MV-4-11 (cell line): Measurements from ENCODE around the gene ERO1B.

Experiments
- DNase-seq: peaks from one replicate; lab custom pipeline; 2025; lab: John Stamatoyannopoulos, UW

Gene ERO1B

DNA sequence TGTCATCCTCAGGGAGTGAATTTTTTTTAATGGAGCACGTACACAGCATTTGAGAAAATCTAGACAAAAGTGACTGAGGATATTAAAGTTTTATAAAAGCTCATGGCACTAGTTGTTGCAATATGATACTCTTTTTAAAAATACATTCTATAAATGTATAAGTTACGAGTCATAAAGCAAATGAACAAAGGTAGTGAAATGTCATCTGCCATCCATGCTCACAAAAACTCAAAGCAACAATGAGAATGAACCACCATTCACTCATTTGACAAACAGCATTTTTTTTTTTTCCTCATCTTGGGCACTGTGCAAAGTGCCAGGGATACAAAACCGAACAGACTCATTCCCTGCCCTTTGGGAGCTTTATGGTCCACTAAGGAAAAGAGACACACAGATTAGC is 100.7 kb downstream of the ERO1B start:
- no peak for DNase-seq

DNA sequence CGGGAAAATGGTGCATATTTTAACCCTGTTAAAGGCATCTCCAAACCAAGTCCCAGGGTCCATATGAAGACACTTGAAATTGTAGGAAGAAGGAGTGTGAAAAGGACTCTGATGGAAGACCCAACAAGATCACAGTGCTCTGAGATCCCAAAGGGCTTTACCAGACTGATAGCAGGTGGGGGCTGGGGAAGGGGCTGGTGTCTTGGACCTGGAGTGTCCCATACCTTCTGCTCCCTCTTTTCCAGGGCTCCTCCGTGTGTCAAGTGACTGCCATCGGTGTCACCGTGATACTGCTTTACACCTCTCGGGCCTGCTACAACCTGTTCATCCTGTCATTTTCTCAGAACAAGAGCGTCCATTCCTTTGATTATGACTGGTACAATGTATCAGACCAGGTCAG is 102.1 kb downstream of the ERO1B start:
- no peak for DNase-seq

DNA sequence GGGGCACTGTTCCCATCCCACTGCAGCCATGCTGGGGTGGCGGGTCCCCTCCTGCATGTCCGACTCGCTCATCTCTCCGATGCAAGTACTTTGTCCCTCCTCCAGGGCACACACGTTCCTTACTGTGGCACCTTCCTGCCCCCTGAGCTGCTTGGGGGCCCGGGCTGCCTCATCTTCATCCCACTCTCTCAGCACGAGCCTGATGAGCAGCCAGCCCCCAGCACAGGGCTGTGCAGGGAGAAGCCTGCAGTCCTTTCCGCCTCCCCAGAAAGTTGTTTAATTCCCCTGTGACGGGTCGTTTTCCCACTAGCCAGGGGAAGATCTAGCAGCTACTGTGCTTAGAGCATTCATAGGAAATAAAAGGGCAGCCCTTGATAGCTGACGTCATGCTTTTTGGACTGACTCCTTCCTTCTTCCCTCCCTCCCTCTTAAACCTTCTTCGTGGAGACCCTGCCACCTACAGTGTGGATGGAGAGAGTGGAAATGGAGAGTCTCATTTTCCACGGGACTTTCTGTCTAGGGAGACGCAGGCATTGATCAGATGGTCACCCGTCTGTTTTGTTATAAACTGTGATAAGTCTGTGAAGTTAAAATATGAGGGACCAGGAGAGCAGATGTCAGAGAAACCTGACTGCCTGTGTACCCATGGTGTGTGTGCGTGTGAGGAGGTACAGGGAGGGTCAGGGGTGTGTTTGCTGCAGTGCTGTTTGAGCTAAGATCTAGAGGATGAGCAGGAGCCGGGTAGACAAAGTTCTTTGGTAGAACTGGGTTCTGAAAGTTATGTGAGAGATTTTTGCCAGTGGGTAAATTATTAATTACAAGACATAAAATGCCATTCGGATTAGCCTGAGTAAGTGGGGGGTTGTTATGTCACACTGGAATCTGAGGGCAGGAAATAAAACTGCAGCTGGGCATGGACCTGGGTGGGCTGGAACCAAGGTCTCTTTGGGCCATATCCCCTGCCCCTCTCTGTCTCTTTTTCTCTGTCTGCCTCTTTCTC is 105.1 kb downstream of the ERO1B start:
- no peak for DNase-seq

DNA sequence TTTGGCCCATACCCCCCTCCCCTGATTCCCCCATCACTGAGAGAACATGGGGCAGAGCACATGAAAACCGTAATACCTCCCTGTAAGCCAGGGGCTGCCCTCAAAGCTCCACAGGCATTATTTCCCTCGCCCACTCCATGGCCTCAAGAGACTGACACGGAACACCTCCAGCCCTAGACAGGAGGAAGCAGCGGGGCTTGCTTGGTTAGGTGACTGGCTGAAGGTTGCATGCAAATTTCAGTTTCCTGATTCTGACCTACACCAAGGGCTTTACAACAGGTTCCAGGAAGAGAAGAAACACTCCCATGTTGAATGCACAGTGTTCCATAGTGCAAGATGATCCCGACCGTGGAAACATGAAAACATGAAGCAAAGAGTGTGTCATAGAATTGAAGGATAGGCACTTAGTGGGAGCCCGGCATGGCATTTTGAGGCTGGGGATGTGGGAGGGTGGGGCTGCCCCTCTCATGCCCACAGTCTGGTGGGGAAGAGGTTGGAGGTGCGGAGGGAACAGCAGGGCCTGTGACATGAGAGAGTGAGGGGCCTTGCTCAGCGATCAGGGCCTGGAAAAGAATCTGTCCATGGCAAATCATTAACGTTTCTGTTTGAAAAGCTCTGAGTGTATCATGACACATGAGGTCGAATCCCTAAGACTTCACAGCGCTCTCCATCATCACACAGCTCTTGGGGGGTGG is 106.0 kb downstream of the ERO1B start:
- no peak for DNase-seq

DNA sequence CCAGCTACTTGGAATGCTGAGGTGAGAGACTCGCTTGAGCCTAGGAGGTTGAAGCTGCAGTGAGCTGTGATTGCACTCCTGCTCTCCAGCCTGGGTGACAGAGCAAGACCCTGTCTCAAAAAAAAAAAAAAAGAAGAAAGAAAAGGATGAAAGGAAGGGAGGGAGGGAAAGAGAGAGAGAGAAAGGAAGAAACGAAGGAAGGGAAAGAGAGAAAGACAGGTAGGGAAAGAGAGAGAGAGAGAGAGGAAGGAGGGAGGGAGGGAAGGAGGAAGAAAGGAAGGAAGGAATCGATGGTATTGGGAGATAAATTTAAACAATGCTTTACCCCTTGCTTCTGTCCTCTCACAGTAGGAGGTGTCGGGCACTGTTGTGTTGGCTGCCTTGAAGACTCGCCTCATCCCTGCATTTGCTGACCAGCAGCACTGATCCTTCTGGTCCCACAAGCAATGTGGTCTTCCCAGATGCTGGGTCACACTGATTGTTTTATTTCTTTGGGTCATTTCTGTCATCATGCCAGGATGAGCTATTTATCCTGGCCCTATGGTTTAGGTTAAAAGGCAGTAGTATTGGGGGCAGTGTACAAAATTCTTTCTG is 108.5 kb downstream of the ERO1B start:
- DNase-seq, result no peak

DNA sequence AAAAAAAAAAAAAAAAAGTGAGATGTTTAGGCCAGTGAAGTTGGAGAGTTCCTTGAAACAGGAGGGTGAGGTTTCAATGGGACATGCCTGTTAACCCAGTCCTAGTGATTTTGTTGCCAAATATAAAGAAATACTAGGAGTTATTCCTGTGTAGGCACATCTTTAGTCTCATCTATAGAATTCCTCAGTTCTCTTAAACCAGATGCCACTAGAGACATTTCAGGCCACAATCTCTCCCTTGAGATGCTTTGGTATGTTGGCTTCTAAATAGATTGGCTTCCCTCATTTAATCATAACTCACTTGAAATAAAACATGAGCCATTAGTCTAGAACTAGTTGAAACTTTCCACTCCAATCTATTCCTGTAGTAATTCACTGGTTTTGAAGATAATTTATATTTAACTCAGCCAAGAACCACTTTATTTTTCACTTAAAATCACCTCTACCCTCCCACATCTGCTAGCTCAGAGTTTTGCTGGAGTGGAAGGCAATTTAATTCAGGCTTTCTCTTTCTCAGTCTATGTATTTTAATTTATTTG is 109.6 kb downstream of the ERO1B start:
- no peak for DNase-seq

DNA sequence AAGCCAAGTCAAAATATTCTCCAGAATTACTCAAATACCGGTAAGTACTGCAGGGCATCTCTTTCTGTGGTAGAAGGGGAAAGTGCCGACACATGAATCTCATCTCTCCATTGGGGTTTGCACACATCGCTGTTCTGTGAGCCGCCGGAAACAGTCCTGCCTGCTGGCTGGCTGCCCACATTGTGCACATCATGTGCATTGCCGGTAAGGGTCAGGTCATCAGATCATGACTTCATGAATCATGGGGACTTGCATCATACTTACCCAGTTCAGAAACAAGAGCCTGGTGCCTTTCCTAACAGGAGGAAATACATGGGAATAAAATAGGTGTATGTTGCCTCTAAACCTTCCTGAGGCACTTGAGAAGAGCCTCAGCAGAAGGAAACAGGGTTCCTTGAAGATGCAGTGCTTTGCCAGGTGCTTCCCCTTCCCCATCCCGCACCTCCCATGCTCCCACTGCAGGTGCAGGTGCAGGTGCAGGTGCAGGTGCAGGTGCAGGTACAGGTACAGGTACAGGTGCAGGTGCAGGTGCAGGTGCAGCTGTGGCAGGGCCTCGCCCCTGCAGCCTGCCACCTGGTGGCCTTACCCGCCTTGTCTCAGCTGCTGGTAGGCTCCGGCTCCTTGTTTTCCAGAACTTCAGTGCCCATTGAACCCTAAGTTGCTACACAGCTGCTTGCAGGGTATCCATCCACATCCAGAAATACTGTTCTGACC is 112.9 kb downstream of the ERO1B start:
- DNase-seq, result peak; percentile 60

DNA sequence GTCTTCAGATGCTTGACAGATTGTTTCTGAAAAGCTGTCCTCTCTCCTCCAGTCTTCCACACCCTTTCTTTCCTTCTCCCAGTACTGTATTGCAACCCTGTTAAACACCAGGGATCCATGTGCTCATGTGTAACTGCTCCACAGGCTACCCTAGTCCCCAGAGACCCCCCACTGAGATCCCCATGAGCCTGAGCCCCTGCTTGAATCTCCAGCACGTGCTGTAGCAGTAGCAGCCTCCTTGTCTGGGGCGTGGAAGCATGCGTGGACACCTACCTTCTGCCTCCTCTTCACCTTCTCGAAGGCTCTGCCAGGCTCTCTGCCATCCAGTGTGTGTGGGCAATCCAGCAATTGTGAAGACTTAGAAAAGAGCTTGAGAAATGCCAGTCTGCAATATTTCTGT is 114.2 kb downstream of the ERO1B start:
- DNase-seq, result no peak

DNA sequence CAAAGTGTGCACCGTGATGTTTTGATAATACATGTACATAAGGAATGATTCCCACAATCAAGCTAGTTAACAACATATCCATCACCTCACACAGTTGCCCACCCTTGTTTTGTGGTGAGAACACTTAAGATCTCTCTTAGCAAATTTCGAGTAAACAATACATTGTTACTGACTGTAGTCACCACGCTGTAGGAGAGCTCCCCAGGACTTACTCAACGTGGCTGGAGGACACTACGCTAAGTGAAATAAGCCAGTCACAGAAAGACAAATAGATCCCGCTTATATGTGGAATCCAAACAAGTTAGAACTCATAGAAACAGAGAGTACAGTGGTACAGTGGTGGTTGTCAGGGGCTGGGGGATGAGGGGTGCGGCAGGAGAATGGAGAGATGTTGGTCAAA is 114.6 kb downstream of the ERO1B start:
- no peak for DNase-seq

DNA sequence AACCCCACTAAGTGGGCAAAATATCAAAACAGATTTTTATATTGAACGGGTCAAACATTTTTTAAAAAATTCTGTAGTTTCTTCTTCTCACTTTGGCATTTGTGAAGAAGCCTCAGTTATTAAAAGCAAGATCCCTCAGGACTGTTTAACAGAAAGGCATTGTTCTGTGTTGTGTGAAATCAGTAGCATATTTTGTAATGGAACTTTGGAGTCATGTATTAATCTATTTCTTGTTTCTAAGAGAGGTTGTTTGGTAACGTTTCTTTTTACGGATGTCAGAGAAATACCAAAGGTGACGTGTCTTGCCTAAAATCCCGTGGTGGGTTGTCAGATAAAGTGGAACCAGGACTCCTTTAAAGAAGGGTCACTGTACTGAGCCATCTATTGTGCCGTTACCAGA is 115.7 kb downstream of the ERO1B start:
- no peak for DNase-seq
